HG03520 (cell line): ENCODE data around the gene APOD.
"Not testable (repeated sequence)": the region's sequence is repeated elsewhere in the genome, so short reads cannot be mapped to it uniquely, and the experiment has no call there.

ENCODE experiments used
- ATAC-seq: cut with Tn5 transposase; IDR thresholded peaks from one replicate; pipeline ENCODE4 v1.9.1; 2021; ENCODE audit warnings: mild to moderate bottlenecking, moderate library complexity; ENCODE audit not compliant: unreplicated experiment

APOD gene

GRCh38 chr3:195590381-195590780 is 6.6 kb upstream of the APOD start:
- ATAC-seq: not testable (repeated sequence)

- not testable (repeated sequence) for ATAC-seq
Measured at GRCh38 chr3:195589796-195590195, 6.1 kb upstream of the APOD start.

- no peak for ATAC-seq
Measured at GRCh38 chr3:195587824-195588223, 4.1 kb upstream of the APOD start.

- ATAC-seq: no peak
Measured at GRCh38 chr3:195587406-195587805, 3.7 kb upstream of the APOD start.

- no peak for ATAC-seq
Measured at GRCh38 chr3:195584543-195584870, 767 bp upstream of the APOD start.

- ATAC-seq: no peak
Measured at GRCh38 chr3:195582947-195583346, 793 bp downstream of the APOD start.

GRCh38 chr3:195580744-195581443 is 2.8 kb downstream of the APOD start:
- ATAC-seq: no peak

- no peak for ATAC-seq
Measured at GRCh38 chr3:195579281-195579680, 4.5 kb downstream of the APOD start.

GRCh38 chr3:195578565-195578964 is 5.2 kb downstream of the APOD start:
- no peak for ATAC-seq

GRCh38 chr3:195577645-195578177 is 6.0 kb downstream of the APOD start:
- ATAC-seq: no peak

- no peak for ATAC-seq
Measured at GRCh38 chr3:195574497-195575304, 9.0 kb downstream of the APOD start.

GRCh38 chr3:195573611-195574496 is 9.9 kb downstream of the APOD start:
- no peak for ATAC-seq

- ATAC-seq: no peak
Measured at GRCh38 chr3:195571361-195571760, 12.4 kb downstream of the APOD start.

- ATAC-seq: no peak
Measured at GRCh38 chr3:195570912-195571311, 12.8 kb downstream of the APOD start.

- no peak for ATAC-seq
Measured at GRCh38 chr3:195570344-195570743, 13.4 kb downstream of the APOD start.

- ATAC-seq: no peak
Measured at GRCh38 chr3:195568630-195569029, 15.1 kb downstream of the APOD start.

GRCh38 chr3:195566797-195567196 is 16.9 kb downstream of the APOD start:
- no peak for ATAC-seq

- no peak for ATAC-seq
Measured at GRCh38 chr3:195565716-195566115, 18.0 kb downstream of the APOD start.

- no peak for ATAC-seq
Measured at GRCh38 chr3:195563317-195563716, 20.4 kb downstream of the APOD start.

GRCh38 chr3:195559723-195560409 is 23.9 kb downstream of the APOD start:
- ATAC-seq: no peak

GRCh38 chr3:195558602-195559001 is 25.1 kb downstream of the APOD start:
- no peak for ATAC-seq
